Neutrophil (primary cell): ENCODE data around the gene SLIT3.

Source experiments
- H3K27ac ChIP-seq: fragments of 200-600 bp; sonication (generic); 2 replicates; pipeline ENCODE4 v1.5.1; 2016; ENCODE audit warnings: mild to moderate bottlenecking, moderate library complexity
- H3K27me3 ChIP-seq: fragments of 200-600 bp; sonication (generic); 2 replicates; pipeline ENCODE4 v1.6.0; 2016; ENCODE audit warnings: mild to moderate bottlenecking
- H3K36me3 ChIP-seq: fragments of 200-600 bp; sonication (generic); 2 replicates; pipeline ENCODE4 v1.5.1; 2017
- H3K4me1 ChIP-seq, 2 experiments: fragments of 200-600 bp in 1 of 2; sonication (generic) in 1 of 2; 1 replicate in 1 of 2; 2 replicates in 1 of 2; pipeline versions ENCODE4 v1.5.1 to v1.6.1; 2013 to 2016; ENCODE audit warnings: low read depth in 1 of 2, low read length in 1 of 2, mild to moderate bottlenecking in 1 of 2, moderate library complexity in 1 of 2; ENCODE audit not compliant: control insufficient read depth in 1 of 2, insufficient read depth in 1 of 2
- H3K4me3 ChIP-seq, 2 experiments: fragments of 200-600 bp in 1 of 2; sonication (generic) in 1 of 2; 1 replicate in 1 of 2; 2 replicates in 1 of 2; pipeline ENCODE4 v1.5.1; 2013 to 2016; ENCODE audit warnings: low read depth in 1 of 2, low read length in 1 of 2, mild to moderate bottlenecking in 1 of 2, moderate library complexity in 1 of 2
- H3K9me3 ChIP-seq: fragments of 200-600 bp; sonication (generic); 2 replicates; pipeline ENCODE4 v1.5.1; 2016
- TF ChIP-seq, protein P1 (sequence below): fragments of 200-600 bp; sonication (generic); IDR thresholded peaks from 2 replicates; pipeline ENCODE4 v1.5.1; 2016; ENCODE audit warnings: antibody characterized with exemption

Gene SLIT3

DNA sequence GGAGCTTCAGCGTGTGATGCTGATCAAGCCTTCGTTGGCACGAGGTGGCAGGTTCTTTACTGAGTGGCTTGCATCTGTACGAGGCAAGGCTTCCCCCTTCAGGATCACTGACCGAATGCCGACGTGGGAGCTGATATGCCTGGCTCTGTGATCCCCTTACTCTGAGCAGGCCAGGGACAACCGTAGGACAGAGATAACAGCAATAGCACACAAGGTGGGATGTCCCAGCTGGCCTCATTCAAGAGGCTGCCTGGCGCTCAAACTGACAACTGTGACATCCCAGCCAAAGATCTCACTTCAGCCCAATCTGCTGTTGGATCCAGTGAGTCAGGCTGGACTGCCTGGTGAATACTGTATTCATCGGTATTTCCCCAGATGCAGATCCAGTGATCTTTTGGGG lies 522.4 kb downstream of the SLIT3 start:
- Histone ChIP-seq H3K4me3 (no peak overlapping the region), H3K9me3 (no peaks in the 10 kb centered on the region), H3K27ac (no peak overlapping the region), H3K27me3 (no peaks in the 10 kb centered on the region), H3K36me3 (no peaks in the 10 kb centered on the region), H3K4me1 (no peaks in the 10 kb centered on the region)
- TF ChIP-seq, protein P1, sequence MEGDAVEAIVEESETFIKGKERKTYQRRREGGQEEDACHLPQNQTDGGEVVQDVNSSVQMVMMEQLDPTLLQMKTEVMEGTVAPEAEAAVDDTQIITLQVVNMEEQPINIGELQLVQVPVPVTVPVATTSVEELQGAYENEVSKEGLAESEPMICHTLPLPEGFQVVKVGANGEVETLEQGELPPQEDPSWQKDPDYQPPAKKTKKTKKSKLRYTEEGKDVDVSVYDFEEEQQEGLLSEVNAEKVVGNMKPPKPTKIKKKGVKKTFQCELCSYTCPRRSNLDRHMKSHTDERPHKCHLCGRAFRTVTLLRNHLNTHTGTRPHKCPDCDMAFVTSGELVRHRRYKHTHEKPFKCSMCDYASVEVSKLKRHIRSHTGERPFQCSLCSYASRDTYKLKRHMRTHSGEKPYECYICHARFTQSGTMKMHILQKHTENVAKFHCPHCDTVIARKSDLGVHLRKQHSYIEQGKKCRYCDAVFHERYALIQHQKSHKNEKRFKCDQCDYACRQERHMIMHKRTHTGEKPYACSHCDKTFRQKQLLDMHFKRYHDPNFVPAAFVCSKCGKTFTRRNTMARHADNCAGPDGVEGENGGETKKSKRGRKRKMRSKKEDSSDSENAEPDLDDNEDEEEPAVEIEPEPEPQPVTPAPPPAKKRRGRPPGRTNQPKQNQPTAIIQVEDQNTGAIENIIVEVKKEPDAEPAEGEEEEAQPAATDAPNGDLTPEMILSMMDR, result no peak

DNA sequence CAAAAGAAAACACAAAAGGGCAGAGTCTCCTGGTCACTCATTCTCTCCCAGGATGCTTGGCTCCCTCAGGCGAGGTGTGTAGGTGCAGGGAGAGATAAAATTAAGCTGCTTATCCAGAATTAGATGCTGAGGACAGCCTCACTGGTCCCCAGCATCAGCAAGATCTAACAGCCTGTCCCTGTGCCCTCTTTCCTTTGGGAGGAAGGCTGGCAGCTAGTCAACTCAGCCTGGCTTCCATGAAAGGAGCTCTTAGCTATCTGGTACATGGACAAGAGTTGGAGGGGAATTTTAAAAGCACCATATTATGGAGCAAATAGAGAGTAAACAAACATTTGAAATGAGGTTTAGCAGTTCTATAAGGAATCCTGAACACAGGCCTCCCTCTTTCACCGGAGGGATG lies 523.3 kb downstream of the SLIT3 start:
- Histone ChIP-seq H3K9me3 (no peaks in the 10 kb centered on the region), H3K4me3 (no peak overlapping the region), H3K4me1 (no peaks in the 10 kb centered on the region), H3K36me3 (no peaks in the 10 kb centered on the region), H3K27ac (no peak overlapping the region), H3K27me3 (no peaks in the 10 kb centered on the region)
- TF ChIP-seq, protein P1, result no peak

DNA sequence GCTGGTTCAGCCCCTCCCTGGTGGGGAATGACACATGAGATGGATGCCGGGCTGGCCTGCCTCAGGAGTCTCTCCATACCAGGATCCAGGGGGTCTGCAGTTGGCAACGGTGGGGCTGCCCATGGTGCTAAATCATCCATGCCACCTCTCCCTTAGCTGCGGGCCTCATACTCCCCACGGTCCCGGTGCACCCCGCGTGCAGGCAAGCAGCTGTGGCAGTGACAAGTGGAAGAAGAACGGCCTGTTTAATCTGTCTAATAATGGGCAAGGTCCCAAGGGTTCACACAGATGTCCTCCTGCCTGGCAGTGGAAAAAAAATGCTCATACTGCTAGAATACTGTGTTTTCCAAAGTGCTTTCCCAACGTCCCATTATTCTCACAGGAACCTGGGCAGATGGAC lies 524.9 kb downstream of the SLIT3 start:
- Histone ChIP-seq H3K9me3 (no peaks in the 10 kb centered on the region), H3K27me3 (no peaks in the 10 kb centered on the region), H3K36me3 (no peaks in the 10 kb centered on the region), H3K4me1 (no peaks in the 10 kb centered on the region), H3K4me3 (no peak overlapping the region), H3K27ac (no peak overlapping the region)
- TF ChIP-seq, protein P1, result no peak

DNA sequence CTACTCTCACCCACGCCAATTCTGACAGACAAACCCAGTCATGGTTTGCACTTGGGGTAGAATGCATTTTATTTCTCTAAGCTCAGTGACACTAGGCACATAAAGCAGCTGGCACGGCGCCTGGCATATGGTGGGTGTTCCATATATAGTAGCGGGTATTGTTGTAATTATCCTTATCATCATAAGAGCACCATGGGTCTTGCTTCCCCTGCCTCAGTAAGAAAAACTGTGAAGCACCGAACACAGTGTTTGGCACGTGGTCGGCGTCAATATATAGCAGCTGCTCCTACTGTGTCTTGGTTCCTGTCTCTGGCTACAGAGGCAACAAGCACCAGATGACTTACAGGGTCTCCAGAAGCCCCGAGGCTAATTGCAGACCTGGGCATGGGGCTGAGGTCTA lies 527.7 kb downstream of the SLIT3 start:
- TF ChIP-seq, protein P1, result no peak
- no peaks in the 10 kb centered on the region for H3K36me3 ChIP-seq

DNA sequence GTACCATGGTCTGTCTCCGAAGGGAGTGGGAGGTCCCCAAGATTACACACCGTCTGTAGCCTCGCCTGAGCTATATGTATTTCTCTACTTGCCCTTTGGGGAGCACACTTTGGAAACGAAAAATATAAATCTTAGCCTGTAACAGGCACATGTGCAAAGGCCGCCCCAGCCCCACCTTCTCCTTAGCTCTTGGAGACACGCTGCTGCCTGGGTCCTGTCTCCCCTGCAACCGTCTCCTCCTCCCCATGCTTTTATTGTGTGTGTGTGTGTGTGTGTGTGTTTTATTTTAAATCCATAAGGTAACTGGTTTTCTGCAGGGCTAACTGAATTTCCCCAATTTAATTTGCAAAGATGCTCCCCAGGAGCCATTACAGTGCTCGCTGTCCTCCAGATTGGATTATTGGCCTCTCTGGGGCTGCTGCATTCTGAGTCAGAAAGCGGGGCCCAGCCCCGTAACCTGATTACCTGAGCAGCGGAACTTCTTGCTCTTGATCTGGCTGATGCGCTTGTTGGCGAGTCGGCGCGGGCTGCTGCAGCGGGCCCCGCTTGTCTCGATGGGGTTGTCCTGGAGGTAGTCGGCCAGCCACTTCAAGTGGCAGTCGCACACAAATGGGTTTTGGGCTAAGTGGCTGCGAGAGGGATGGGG lies 528.5 kb downstream of the SLIT3 start:
- no peaks in the 10 kb centered on the region for H3K4me1 ChIP-seq
- no peak overlapping the region for H3K27ac ChIP-seq
- H3K9me3 ChIP-seq, result no peaks in the 10 kb centered on the region
- TF ChIP-seq, protein P1, result no peak
- H3K4me3 ChIP-seq, result no peak overlapping the region
- no peaks in the 10 kb centered on the region for H3K27me3 ChIP-seq
- no peaks in the 10 kb centered on the region for H3K36me3 ChIP-seq

More for the DNA sequence above, 527.7 kb downstream of the SLIT3 start:
- Histone ChIP-seq H3K4me1 (no peaks in the 10 kb centered on the region), H3K27me3 (no peaks in the 10 kb centered on the region), H3K27ac (no peak overlapping the region), H3K4me3 (no peak overlapping the region), H3K9me3 (no peaks in the 10 kb centered on the region)
